HepG2 (cell line): ENCODE data around the gene ZDHHC11.

Experiments
- SSRP1 ChIP-seq: IDR thresholded peaks from 2 replicates; pipeline ENCODE4 v1.6.1; 2016; ENCODE audit warnings: control low read depth
- ZFX ChIP-seq: sonication (generic); formaldehyde crosslinking; IDR thresholded peaks from 2 replicates; pipeline ENCODE4 v1.4.0; 2020; ENCODE audit warnings: mild to moderate bottlenecking, low read depth, missing genetic modification reagents, moderate library complexity
- ZNF546 ChIP-seq: sonication (generic); formaldehyde crosslinking; conservative IDR thresholded peaks from 2 replicates; pipeline ENCODE4 v1.8.1; 2023; ENCODE audit warnings: mild to moderate bottlenecking, missing genetic modification reagents
- TF ChIP-seq, protein P1 (sequence below): sonication (generic); formaldehyde crosslinking; IDR thresholded peaks from 2 replicates; pipeline ENCODE4 v1.5.0; 2020; ENCODE audit warnings: missing genetic modification reagents

DNA sequence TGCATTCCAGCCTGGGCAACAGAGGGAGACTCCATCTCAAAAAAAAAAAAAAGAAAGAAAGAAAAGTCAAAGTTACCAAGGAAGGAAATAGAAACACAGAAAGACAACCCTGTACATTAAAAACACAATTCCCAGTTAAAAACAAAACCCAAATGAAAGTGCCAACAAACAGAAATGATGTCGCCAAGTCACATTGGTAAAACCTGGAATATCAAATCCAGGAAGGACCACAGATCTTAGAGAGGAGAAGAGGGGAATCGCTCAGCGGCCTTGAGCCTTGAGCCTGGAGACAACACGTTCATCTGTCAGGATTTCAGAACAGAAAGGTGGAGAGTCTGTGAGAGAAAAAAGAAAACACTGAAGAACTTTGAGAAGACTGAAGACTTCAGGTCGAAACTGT lies 1.2 kb upstream of the ZDHHC11 start:
- no peak for TF ChIP-seq ZNF546
- TF ChIP-seq ZFX (CRISPR knock-in tag), result no peak
- TF ChIP-seq SSRP1 (CRISPR knock-in tag), result no peak
- TF ChIP-seq, protein P1, sequence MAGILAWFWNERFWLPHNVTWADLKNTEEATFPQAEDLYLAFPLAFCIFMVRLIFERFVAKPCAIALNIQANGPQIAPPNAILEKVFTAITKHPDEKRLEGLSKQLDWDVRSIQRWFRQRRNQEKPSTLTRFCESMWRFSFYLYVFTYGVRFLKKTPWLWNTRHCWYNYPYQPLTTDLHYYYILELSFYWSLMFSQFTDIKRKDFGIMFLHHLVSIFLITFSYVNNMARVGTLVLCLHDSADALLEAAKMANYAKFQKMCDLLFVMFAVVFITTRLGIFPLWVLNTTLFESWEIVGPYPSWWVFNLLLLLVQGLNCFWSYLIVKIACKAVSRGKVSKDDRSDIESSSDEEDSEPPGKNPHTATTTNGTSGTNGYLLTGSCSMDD, result no peak
